Panc1 (cell line): ENCODE data around the gene HAO1.

Experiments used
- CTCF ChIP-seq: fragments of 450-650 bp; IDR thresholded peaks from 2 replicates; pipeline ENCODE4 v1.5.1; 2017; ENCODE audit warnings: mild to moderate bottlenecking
- POLR2AphosphoS5 ChIP-seq: IDR thresholded peaks from 2 replicates; pipeline ENCODE4 v1.6.1; 2012; ENCODE audit warnings: mild to moderate bottlenecking, low read depth, low read length, moderate library complexity
- REST ChIP-seq, 2 experiments: IDR thresholded peaks; 2 replicates each; pipeline ENCODE4 v1.6.1; 2011 to 2012; ENCODE audit warnings: low read depth in 2 of 2, control low read depth in 1 of 2, low read length in 1 of 2, mild to moderate bottlenecking in 1 of 2, moderate library complexity in 1 of 2; ENCODE audit not compliant: insufficient read depth in 1 of 2

GRCh38 chr20:7868108-7868507 is 72.2 kb downstream of the HAO1 start:
- no peak for TF ChIP-seq POLR2AphosphoS5
- TF ChIP-seq CTCF = no peak
- TF ChIP-seq REST (IDR thresholded peaks at IDR 0.05; ENCODE audit: insufficient read depth in 1 of 2, low read depth in 2 of 2, low read length in 1 of 2) = no peak
